Body of pancreas (tissue), 4 donors: ENCODE measurements around the gene ARHGAP42.

Source experiments
- CTCF ChIP-seq, 7 experiments: fragments of 450-650 bp in 4 of 7; fragments of 200-600 bp in 3 of 7; sonication (generic) in 3 of 7; IDR thresholded peaks; one replicate each; pipeline ENCODE4 v1.5.1; 2016 to 2019; ENCODE audit warnings: antibody characterized with exemption in 7 of 7
- POLR2A ChIP-seq, 3 donors: fragments of 450-650 bp; IDR thresholded peaks; one replicate each; pipeline ENCODE4 v1.6.1; 2016; ENCODE audit warnings: antibody characterized with exemption in 3 of 3, mild to moderate bottlenecking in 2 of 3

- TF ChIP-seq CTCF (IDR thresholded peaks at IDR 0.05) (no peak), POLR2A (IDR thresholded peaks at IDR 0.05) (no peak)
Measured at GRCh38 chr11:101031713-101032112, 344.6 kb downstream of the ARHGAP42 start.
